Pericardium fibroblast (primary cell): ENCODE results near the gene ANXA9. TPM values are rescaled to one million over a fixed set of nuclear protein-coding genes. Genes with fewer than 3 reads are reported as not detected.

Source experiments
- total RNA-seq: library from RNA; depleted of rRNA; stranded (reverse); fragments of >200 nt; gene quantifications from 2 replicates; pipeline ENCODE4 v1.2.3, GENCODE V29; 2015

Gene ANXA9
- 0.26 and 1.2 TPM in 2 replicates for total RNA-seq

GRCh38 chr1:150981805-150982712, at the start of gene ANXA9:
TSS of gene ANXA9 (plus strand) at chr1:150982292. CDS start at chr1:150983106, 814 bp downstream.

GRCh38 chr1:150974580-150975478, 7.3 kb upstream of the ANXA9 start, which contains the start of gene CERS2:
TSS of gene CERS2 (minus strand) at chr1:150974835. CDS start at chr1:150969090, 5,745 bp downstream.

GRCh38 chr1:151006327-151007052, 24.4 kb downstream of the ANXA9 start, which contains the start of gene MINDY1:
TSS of gene MINDY1 (minus strand) at chr1:151006902. CDS start at chr1:151002617, 4,285 bp downstream.

GRCh38 chr1:151008244-151009205, 26.4 kb downstream of the ANXA9 start, which contains the start of gene PRUNE1:
TSS of gene PRUNE1 (plus strand) at chr1:151008449. CDS start at chr1:151008633, 184 bp downstream.

GRCh38 chr1:151036356-151036755, 54.3 kb downstream of the ANXA9 start, which contains the start of gene BNIPL:
TSS of gene BNIPL (plus strand) at chr1:151036586. CDS start at chr1:151036726, 140 bp downstream.

Other genes with a start within 250 kb of the ANXA9 start
- gene CTSS, start 216.5 kb upstream of the ANXA9 start, total RNA-seq: 0.35 and 0.85 TPM in 2 replicates
- gene CTSK, start 174.0 kb upstream of the ANXA9 start, total RNA-seq: 31.5 and 94.4 TPM in 2 replicates
- 27.7 and 30.5 TPM in 2 replicates for gene ARNT, start 105.7 kb upstream of the ANXA9 start, total RNA-seq
- gene CTXND2, start 95.2 kb upstream of the ANXA9 start, total RNA-seq: not detected in 2 replicates
- gene SETDB1, start 55.9 kb upstream of the ANXA9 start, total RNA-seq: 16.7 and 21.9 TPM in 2 replicates
- 103 and 129 TPM in 2 replicates for gene CERS2, start 7.5 kb upstream of the ANXA9 start, total RNA-seq
- 6.8 and 9.7 TPM in 2 replicates for gene MINDY1, start 24.6 kb downstream of the ANXA9 start, total RNA-seq
- gene PRUNE1, start 26.2 kb downstream of the ANXA9 start, total RNA-seq: 19.8 and 23.5 TPM in 2 replicates
- gene BNIPL, start 54.3 kb downstream of the ANXA9 start, total RNA-seq: 0.17 TPM in 1 of 2 replicates, not detected in the other
- 2.2 and 7.0 TPM in 2 replicates for gene C1orf56, start 65.5 kb downstream of the ANXA9 start, total RNA-seq
- 20.0 and 46.1 TPM in 2 replicates for gene CDC42SE1, start 77.3 kb downstream of the ANXA9 start, total RNA-seq
- gene MLLT11, start 78.1 kb downstream of the ANXA9 start, total RNA-seq: 2.6 TPM in 2 replicates
- gene GABPB2, start 88.5 kb downstream of the ANXA9 start, total RNA-seq: 4.6 and 9.2 TPM in 2 replicates
- 3.2 and 3.7 TPM in 2 replicates for gene SEMA6C, start 164.3 kb downstream of the ANXA9 start, total RNA-seq
- gene TNFAIP8L2, start 174.4 kb downstream of the ANXA9 start, total RNA-seq: not detected in 2 replicates
- 11.0 and 15.9 TPM in 2 replicates for gene LYSMD1, start 183.6 kb downstream of the ANXA9 start, total RNA-seq
- 22.2 and 36.9 TPM in 2 replicates for gene SCNM1, start 183.9 kb downstream of the ANXA9 start, total RNA-seq
- not detected in 2 replicates for gene TMOD4, start 193.7 kb downstream of the ANXA9 start, total RNA-seq
- 29.2 and 32.4 TPM in 2 replicates for gene VPS72, start 207.9 kb downstream of the ANXA9 start, total RNA-seq
- gene PIP5K1A, start 216.3 kb downstream of the ANXA9 start, total RNA-seq: 45.9 and 52.9 TPM in 2 replicates